NCI-H82 treated with DMSO at 0.1 percent for 48 hours (cell line): ENCODE results near the gene GPSM1.

Experiments
- DNase-seq: peaks from one replicate; lab custom pipeline; 2025; ENCODE audit not compliant: unreplicated experiment; lab: John Stamatoyannopoulos, UW

GPSM1 gene

DNA sequence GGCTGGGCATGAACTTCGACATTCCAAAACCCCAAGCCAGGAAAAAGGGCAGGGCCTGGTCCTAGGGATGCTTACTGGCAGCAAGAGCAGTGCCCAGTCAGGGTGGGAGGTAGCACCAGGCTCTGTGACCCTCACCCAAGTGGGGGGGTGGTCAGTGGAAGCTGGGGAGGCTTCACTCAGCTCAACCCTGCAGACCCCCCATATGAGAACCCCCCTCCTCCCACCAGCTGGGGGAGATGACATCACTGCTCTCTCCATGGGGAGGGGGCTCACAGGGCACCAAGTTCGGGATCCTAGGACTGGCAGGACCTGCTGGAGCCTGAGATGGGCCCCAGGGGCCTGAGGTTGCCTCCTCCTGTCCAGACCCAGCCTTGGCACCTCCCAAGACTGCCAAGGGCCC, 31.5 kb downstream of the GPSM1 start:
- DNase-seq, result no peak

DNA sequence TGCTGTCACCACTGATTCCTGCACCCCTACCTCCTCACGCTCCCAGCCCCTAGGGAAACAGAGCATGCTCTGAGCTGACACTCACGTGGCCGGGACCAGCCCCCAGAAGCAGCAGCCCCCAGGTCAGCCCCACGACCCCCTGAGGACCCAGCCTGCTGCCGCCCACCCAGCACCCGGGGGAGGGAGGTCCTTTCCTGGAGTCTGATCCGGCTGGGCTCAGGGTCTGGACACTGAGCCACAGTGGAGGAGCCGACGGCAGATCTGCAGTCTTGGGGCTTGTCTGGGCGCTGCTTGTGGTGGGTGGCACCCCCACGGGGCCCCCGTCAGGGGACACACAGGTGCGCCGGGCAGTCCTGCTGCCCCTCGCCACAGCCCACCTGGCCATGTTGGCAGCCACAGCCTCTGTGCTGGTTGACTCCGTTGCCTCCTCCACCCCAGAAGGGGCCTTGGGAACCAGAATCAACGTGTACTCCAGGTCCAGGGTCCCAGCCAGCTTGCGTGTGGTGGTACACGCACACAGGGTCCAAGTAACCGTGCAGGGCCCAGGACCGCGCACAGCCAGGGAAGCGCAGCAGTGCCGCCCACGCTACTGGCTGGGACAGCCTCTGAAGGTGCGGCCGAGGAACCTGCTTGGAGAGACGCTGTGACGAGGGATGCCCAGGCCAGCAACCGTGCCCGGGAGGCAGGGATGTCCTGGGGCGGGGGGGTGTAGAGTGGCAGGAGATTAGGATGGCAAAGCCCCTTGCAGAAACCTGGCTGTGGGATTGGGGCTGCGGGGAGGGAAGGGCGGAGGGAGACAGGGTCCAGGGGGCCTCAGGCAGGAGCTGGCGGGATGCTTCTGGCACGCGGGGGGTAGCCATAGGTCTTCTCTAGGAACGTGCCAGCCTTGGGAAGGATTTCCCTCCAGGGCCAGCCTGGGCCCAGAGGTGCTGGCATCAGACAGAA, 32.7 kb downstream of the GPSM1 start:
- DNase-seq, result no peak

- DNase-seq, result no peak
These were observed 33.9 kb downstream of the GPSM1 start for GRCh38 chr9:136361047-136361753.

DNA sequence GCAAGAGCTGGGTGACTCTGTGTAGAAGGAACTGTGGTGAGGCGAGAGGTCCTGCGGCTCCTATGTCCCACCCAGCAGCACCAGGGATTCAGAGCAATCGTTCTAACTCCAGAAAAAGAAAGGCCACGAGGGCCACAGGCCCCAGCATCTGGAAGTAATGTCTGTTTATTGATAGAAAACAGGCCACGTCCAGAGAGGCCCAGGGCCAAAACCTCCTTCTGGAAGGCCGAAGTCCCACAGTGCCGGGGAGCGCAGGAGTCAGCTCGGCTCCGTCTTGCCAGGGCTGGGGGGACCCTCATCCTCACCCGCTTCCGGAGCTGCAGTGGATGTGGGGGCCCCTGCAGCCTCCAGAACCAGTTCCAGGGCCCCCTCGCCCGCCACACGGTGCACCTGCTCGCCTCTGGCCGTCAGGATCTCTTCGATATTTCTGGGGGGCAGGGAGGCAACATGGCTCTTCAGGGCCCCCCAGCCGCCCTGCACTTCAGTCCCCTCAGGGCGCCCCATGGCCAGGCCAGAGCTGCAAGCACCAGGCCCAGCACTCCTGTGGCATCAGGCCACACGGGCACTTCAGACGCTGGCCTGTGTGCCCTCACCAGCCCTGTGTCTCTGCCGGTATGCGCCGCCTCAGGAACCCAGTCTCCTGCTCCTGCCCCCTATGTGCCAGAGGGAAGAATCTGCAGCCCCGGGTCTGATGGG, 34.6 kb downstream of the GPSM1 start:
- no peak for DNase-seq

DNA sequence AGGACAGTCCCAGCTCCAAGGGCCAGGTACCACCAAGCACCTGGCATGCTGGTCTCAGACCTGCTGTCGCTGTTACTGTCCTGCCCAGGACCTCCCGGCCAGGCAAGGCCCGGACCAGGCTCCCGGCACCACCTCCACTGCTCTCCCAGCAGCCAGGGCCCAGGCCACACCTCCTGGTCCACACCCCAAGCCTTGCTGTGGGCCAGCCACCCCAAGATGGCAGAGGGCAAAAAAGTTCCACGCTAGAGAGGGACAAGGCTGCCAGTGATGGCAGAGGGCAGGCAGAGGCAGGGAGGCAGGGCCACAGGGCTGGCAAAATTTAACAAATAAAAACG, 35.1 kb downstream of the GPSM1 start:
- no peak for DNase-seq

GRCh38 chr9:136363106-136363948, 36.0 kb downstream of the GPSM1 start, which contains the start of gene DNLZ:
TSS of gene DNLZ (minus strand) at chr9:136363744. CDS start at chr9:136363714, 30 bp downstream.
- peak; percentile 75 for DNase-seq

- no peak for DNase-seq
These were observed 36.8 kb downstream of the GPSM1 start for GRCh38 chr9:136363949-136364748.

DNA sequence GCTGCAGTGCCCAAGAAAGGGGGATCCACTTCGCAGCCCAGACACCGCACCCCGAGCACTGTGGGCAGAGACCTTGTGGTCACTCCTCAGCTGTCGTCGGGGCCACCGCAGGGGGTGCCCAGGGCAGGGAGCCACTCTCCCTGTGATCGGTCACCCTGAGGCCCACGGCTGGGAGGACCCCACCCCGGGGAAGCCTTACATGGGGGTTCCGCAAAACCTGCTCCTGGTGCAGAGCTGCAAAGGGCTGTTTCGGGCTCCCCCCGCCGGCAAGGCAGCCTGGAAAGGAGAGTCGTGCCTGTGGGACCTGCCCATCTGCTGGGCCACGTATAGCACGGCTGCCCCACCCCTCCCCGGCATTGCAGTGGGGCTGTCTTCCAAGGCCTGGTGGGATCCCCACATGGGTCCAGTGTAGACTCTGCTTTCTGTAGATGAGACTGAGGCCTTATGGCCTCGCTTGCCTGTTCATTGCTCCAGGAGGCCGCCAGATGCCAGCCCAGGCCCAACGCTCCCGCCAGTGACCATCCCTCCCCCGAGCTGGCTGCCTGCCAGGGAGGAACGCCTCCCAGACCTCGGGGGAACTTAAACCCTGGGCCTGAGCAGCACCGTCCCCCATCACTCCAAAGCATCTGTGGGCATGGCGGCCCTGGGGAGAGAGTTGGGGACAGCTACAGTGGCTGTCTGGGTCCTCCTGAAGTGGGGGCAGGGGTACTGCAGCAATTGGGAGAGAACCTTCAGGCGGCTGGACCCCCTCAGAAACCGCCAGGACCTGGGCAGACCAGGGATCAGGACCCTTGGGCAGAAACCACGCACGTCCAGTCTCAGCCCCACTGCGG, 37.8 kb downstream of the GPSM1 start:
- peak; percentile 60 for DNase-seq

- no peak for DNase-seq
These were observed 38.5 kb downstream of the GPSM1 start for GRCh38 chr9:136365775-136366222.

- no peak for DNase-seq
These were observed 39.5 kb downstream of the GPSM1 start for GRCh38 chr9:136366826-136367225.

- no peak for DNase-seq
These were observed 40.2 kb downstream of the GPSM1 start for GRCh38 chr9:136367296-136368145.

GRCh38 chr9:136368190-136368589, 40.9 kb downstream of the GPSM1 start:
- DNase-seq, result no peak

GRCh38 chr9:136370037-136370436, 42.7 kb downstream of the GPSM1 start:
- no peak for DNase-seq

- DNase-seq, result no peak
These were observed 43.6 kb downstream of the GPSM1 start for GRCh38 chr9:136370687-136371532.

- no peak for DNase-seq
These were observed 44.2 kb downstream of the GPSM1 start for GRCh38 chr9:136371533-136371880.

DNA sequence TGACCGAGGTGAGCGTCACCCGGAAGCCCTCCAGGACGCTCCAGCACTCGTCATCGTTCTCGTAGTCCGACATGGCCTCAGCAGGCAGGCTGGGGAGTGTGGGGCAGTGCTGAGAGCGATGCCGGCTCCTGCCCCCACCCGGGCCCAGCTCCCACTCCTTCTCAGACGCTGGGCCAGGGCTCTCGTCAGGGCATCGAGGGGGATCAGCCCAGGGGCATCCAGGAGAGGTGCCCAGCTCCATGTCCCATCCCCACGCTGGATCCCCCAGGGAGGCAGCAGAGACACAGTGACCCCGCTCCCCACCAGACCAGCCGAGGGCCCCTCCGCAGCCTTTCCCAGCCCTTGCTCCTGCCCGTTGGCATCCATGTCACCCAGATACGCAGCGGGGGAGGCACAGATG, 44.7 kb downstream of the GPSM1 start:
- DNase-seq, result no peak
